IPS-NIHi7 (cell line): ENCODE measurements around the gene TTC17.
"Not testable (repeated sequence)": the region's sequence is repeated elsewhere in the genome, so short reads cannot be mapped to it uniquely, and the experiment has no call there.

Experiments used
- DNase-seq: peaks from one replicate; pipeline ENCODE4 v3.0.0; 2012; ENCODE audit warnings: mixed read lengths; ENCODE audit errors: extremely low spot score

The TTC17 gene

GRCh38 chr11:43358801-43359421 lies at the start of gene TTC17:
TSS of gene TTC17 (plus strand) at chr11:43358920. CDS start at chr11:43358955, 35 bp downstream.
- peak; percentile 93 for DNase-seq

- DNase-seq = peak; percentile 88
Measured at GRCh38 chr11:43311791-43312607, 46.7 kb upstream of the TTC17 start, which contains the start of gene API5. TSS of gene API5 (plus strand) at chr11:43311996. CDS start at chr11:43312128, 132 bp downstream.

- DNase-seq = no peak
Measured at GRCh38 chr11:43315966-43316365, 42.8 kb upstream of the TTC17 start.

GRCh38 chr11:43316451-43316850 lies 42.3 kb upstream of the TTC17 start:
- no peak for DNase-seq

GRCh38 chr11:43327987-43328386 lies 30.7 kb upstream of the TTC17 start:
- no peak for DNase-seq

GRCh38 chr11:43328482-43328881 lies 30.2 kb upstream of the TTC17 start:
- no peak for DNase-seq

GRCh38 chr11:43341159-43341558 lies 17.6 kb upstream of the TTC17 start:
- no peak for DNase-seq

- DNase-seq = not testable (repeated sequence)
Measured at GRCh38 chr11:43351426-43351825, 7.3 kb upstream of the TTC17 start.

GRCh38 chr11:43354311-43354710 lies 4.4 kb upstream of the TTC17 start:
- no peak for DNase-seq

GRCh38 chr11:43356336-43356735 lies 2.4 kb upstream of the TTC17 start:
- DNase-seq = no peak

GRCh38 chr11:43358279-43358800 lies 380 bp upstream of the TTC17 start:
- DNase-seq = no peak

GRCh38 chr11:43359422-43359818 lies 700 bp downstream of the TTC17 start:
- peak; percentile 22 for DNase-seq

- DNase-seq = no peak
Measured at GRCh38 chr11:43360361-43361032, 1.8 kb downstream of the TTC17 start.

- DNase-seq = no peak
Measured at GRCh38 chr11:43366677-43367076, 8.0 kb downstream of the TTC17 start.

- DNase-seq = no peak
Measured at GRCh38 chr11:43367382-43368178, 8.9 kb downstream of the TTC17 start.

- DNase-seq = no peak
Measured at GRCh38 chr11:43376065-43376464, 17.3 kb downstream of the TTC17 start.

GRCh38 chr11:43376594-43376993 lies 17.9 kb downstream of the TTC17 start:
- DNase-seq = no peak

- no peak for DNase-seq
Measured at GRCh38 chr11:43377389-43377788, 18.7 kb downstream of the TTC17 start.

GRCh38 chr11:43378897-43379296 lies 20.2 kb downstream of the TTC17 start:
- no peak for DNase-seq

- DNase-seq = peak; percentile 16
Measured at GRCh38 chr11:43381802-43382201, 23.1 kb downstream of the TTC17 start.

GRCh38 chr11:43382614-43383013 lies 23.9 kb downstream of the TTC17 start:
- no peak for DNase-seq
